ENCODE measurements around the gene IL5. TPM values are rescaled to one million over a fixed set of nuclear protein-coding genes. Genes with fewer than 3 reads are reported as not detected.
A peak's percentile ranks its signal among the peaks of the same experiment; 100 is the strongest.

Gene IL5
- total and polyA plus RNA-seq, 2 donors (not counting 1 experiment from before 2014, with no cell fraction given): not detected

DNA sequence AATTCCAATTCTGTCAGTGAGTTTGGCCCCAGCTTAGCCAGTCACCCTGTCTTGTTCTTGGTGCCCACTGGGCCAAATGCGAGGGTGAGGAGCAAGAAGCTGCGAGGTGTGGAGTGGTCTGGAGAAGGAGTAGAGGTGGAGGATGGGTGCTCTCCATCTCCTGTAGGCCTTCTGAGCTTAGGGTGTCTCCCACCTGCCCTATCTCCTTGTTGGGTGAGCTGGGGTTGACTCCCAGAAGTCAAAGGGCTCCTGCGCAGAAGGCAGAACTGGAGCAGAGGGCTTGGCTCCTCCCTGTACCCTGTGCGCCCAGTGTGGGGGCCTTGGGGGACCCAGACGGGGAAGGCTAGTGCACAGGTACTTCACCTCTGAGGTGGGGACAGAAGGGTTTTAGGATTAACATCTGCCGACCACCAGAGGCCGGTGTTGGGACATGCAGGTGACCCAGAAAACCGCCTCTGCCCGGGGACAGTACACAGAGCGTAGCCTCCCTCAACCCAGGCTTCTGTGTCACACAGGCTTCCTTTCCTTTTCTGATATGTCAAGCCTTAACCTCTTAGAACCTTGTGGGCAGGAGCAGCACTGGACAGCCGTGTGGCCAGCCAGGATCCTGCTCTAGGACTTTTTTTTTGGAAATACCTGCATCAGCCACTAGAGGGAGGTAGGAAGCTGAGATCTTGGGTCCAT, 16.9 kb downstream of the IL5 start:
- H3K4me3 Mint-ChIP-seq: peak overlapping the region; percentile 8
- Histone ChIP-seq H2AFZ (ENCODE audit: insufficient read depth, low read depth, low read length, poor library complexity, severe bottlenecking) (peak overlapping the region; percentile 25), H3K36me3 (replicated peaks in 1 of 2; ENCODE audit: control extremely low read depth in 1 of 2, control insufficient read depth in 1 of 2, extremely low read depth in 1 of 2, insufficient read depth in 2 of 2, low read length in 1 of 2) (no peaks in the 10 kb centered on the region), H3K79me2 (ENCODE audit: control insufficient read depth, insufficient read depth, low read length) (no peaks in the 10 kb centered on the region), H4K20me1 (ENCODE audit: control insufficient read depth, insufficient read depth, low read length, poor library complexity, severe bottlenecking) (no peaks in the 10 kb centered on the region), H3K4me1 (ENCODE audit: control insufficient read depth in 2 of 2, insufficient read depth in 2 of 2, low read length in 2 of 2) (peaks cover 41 to 45% of the 10 kb centered on the region in 2 donors), H3K27ac (ENCODE audit: low read length in 2 of 2) (no peak overlapping the region), H3K9ac (ENCODE audit: low read length) (no peak overlapping the region), H3K27me3 (replicated peaks in 1 of 4; ENCODE audit: control extremely low read depth in 1 of 4, control insufficient read depth in 3 of 4, insufficient read depth in 4 of 4, low read length in 3 of 4) (no peaks in the 10 kb centered on the region), H3K4me3 (ENCODE audit: control extremely low read depth in 1 of 5, extremely low read depth in 1 of 5, insufficient read depth in 1 of 5, low read depth in 2 of 5, low read length in 4 of 5) (no peak overlapping the region), H3K4me2 (replicated peaks; ENCODE audit: low read depth, low read length, poor library complexity, severe bottlenecking) (peak overlapping the region; percentile 62), H3K9me3 (ENCODE audit: control extremely low read depth in 1 of 3, control insufficient read depth in 2 of 3, insufficient read depth in 1 of 3, low read length in 2 of 3) (no peaks in the 10 kb centered on the region)
- no peaks in the 10 kb centered on the region for H3K27me3 Mint-ChIP-seq
- no peaks in the 10 kb centered on the region for H3K9me3 Mint-ChIP-seq (ENCODE audit: insufficient read depth)
- TF ChIP-seq EZH2 (IDR thresholded peaks at IDR 0.05; ENCODE audit: borderline replicate concordance, insufficient read depth, low read depth, low read length, poor library complexity, severe bottlenecking): no peak
- TF ChIP-seq, protein P1, sequence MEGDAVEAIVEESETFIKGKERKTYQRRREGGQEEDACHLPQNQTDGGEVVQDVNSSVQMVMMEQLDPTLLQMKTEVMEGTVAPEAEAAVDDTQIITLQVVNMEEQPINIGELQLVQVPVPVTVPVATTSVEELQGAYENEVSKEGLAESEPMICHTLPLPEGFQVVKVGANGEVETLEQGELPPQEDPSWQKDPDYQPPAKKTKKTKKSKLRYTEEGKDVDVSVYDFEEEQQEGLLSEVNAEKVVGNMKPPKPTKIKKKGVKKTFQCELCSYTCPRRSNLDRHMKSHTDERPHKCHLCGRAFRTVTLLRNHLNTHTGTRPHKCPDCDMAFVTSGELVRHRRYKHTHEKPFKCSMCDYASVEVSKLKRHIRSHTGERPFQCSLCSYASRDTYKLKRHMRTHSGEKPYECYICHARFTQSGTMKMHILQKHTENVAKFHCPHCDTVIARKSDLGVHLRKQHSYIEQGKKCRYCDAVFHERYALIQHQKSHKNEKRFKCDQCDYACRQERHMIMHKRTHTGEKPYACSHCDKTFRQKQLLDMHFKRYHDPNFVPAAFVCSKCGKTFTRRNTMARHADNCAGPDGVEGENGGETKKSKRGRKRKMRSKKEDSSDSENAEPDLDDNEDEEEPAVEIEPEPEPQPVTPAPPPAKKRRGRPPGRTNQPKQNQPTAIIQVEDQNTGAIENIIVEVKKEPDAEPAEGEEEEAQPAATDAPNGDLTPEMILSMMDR (IDR thresholded peaks at IDR 0.05): peak; percentile 89
- CTCF ChIA-PET: interaction anchor here (0.6 to 4.0 kb wide), 31 partner anchors 10 to 357 kb away, joined by 3 to 32 read pairs (median 5); partner anchors contain the start of genes IL5 and SHROOM1
- peaks cover 49% of the 10 kb centered on the region for H3K4me1 Mint-ChIP-seq
- WGBS (ENCODE audit: insufficient coverage): 53% methylated on average over 11 of the region's 11 CpGs
- no peak overlapping the region for H3K27ac Mint-ChIP-seq
- intact Hi-C loops (cut with micrococcal nuclease): loop anchor here (1.0 to 5.0 kb wide), 2 partner anchors 186 to 294 kb away; no protein-coding TSS in a partner anchor
- DNase-seq (peak; percentile 71), ATAC-seq (ENCODE audit: low read depth) (peak; percentile 53)
- POLR2A ChIA-PET: interaction anchor here (0.6 to 1.1 kb wide), 2 partner anchors 27 to 30 kb away, joined by 3 read pairs; partner anchors contain the start of gene RAD50

DNA sequence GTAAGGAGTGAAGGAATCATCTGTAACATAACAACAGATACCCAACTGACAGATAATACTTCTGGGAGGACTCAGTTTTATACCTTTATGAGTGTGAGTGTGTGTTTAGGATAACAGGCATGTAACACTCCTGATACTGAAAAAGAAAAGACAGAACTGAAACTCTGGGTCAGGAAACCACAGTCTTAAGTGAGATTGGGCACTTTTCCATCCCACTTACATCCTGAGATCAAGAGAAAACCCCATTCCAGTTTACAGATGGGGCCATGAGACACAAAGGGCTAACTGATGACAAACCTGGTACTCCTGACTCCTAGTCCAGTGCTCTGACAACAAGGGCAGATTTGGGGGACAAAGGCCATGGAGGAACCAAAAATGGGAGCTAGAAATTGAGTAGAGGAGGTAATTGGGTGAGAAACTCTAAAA, 18.0 kb downstream of the IL5 start:
- Mint-ChIP-seq H3K27me3 (no peaks in the 10 kb centered on the region), H3K4me1 (peaks cover 55% of the 10 kb centered on the region)
- TF ChIP-seq, protein P1 (IDR thresholded peaks at IDR 0.05): no peak
- no peak for TF ChIP-seq EZH2 (IDR thresholded peaks at IDR 0.05; ENCODE audit: borderline replicate concordance, insufficient read depth, low read depth, low read length, poor library complexity, severe bottlenecking)

More for the DNA sequence above, 18.0 kb downstream of the IL5 start:
- Histone ChIP-seq H3K4me3 (ENCODE audit: control extremely low read depth in 1 of 5, extremely low read depth in 1 of 5, insufficient read depth in 1 of 5, low read depth in 2 of 5, low read length in 4 of 5) (peak overlapping the region in 1 of 5 experiments; percentile 1), H3K27ac (ENCODE audit: low read length in 2 of 2) (no peak overlapping the region), H3K9ac (ENCODE audit: low read length) (no peak overlapping the region), H3K36me3 (replicated peaks in 1 of 2; ENCODE audit: control extremely low read depth in 1 of 2, control insufficient read depth in 1 of 2, extremely low read depth in 1 of 2, insufficient read depth in 2 of 2, low read length in 1 of 2) (no peaks in the 10 kb centered on the region), H3K27me3 (replicated peaks in 1 of 4; ENCODE audit: control extremely low read depth in 1 of 4, control insufficient read depth in 3 of 4, insufficient read depth in 4 of 4, low read length in 3 of 4) (no peaks in the 10 kb centered on the region), H2AFZ (ENCODE audit: insufficient read depth, low read depth, low read length, poor library complexity, severe bottlenecking) (no peak overlapping the region), H3K79me2 (ENCODE audit: control insufficient read depth, insufficient read depth, low read length) (no peaks in the 10 kb centered on the region), H3K9me3 (ENCODE audit: control extremely low read depth in 1 of 3, control insufficient read depth in 2 of 3, insufficient read depth in 1 of 3, low read length in 2 of 3) (no peaks in the 10 kb centered on the region), H3K4me2 (replicated peaks; ENCODE audit: low read depth, low read length, poor library complexity, severe bottlenecking) (peak overlapping the region; percentile 62), H4K20me1 (ENCODE audit: control insufficient read depth, insufficient read depth, low read length, poor library complexity, severe bottlenecking) (no peaks in the 10 kb centered on the region), H3K4me1 (ENCODE audit: control insufficient read depth in 2 of 2, insufficient read depth in 2 of 2, low read length in 2 of 2) (peaks cover 45 to 47% of the 10 kb centered on the region in 2 donors)
- ChIA-PET CTCF (interaction anchor here (0.8 to 4.0 kb wide), 9 partner anchors 11 to 995 kb away, joined by 3 to 32 read pairs (median 16); no protein-coding TSS in a partner anchor), POLR2A (interaction anchor here (0.7 kb wide), 1 partner anchor 1621 kb away, joined by 3 read pairs; no protein-coding TSS in a partner anchor)
- DNase-seq: peak; percentile 72
- Mint-ChIP-seq H3K4me3 (peak overlapping the region; percentile 74), H3K9me3 (ENCODE audit: insufficient read depth) (peaks cover 2% of the 10 kb centered on the region), H3K27ac (peak overlapping the region; percentile 74)
- intact Hi-C loops (cut with micrococcal nuclease): loop anchor here (5.0 kb wide), 1 partner anchor 187 kb away; no protein-coding TSS in a partner anchor
- ATAC-seq (ENCODE audit: low read depth): peak; percentile 77

Measured in B cell (primary cell).